Subcutaneous abdominal adipose tissue (tissue), 5 donors: ENCODE data around the gene USP5.
A peak's percentile ranks its signal among the peaks of the same experiment; 100 is the strongest.

Experiments used
- H3K27ac ChIP-seq: one replicate; pipeline ENCODE4 v1.7.0; 2013; ENCODE audit warnings: low read depth, mild to moderate bottlenecking, inconsistent platforms, low read length, moderate library complexity
- H3K27me3 ChIP-seq, 5 donors: one replicate each; pipeline ENCODE4 v1.7.0; 2013; ENCODE audit warnings: low read length in 5 of 5, inconsistent platforms in 1 of 5; ENCODE audit not compliant: control insufficient read depth in 5 of 5, insufficient read depth in 4 of 5
- H3K36me3 ChIP-seq, 5 donors: one replicate each; pipeline ENCODE4 v1.7.0; 2013; ENCODE audit warnings: low read length in 5 of 5; ENCODE audit not compliant: control insufficient read depth in 5 of 5, insufficient read depth in 5 of 5
- H3K4me1 ChIP-seq, 5 donors: one replicate each; pipeline ENCODE4 v1.7.0; 2013; ENCODE audit warnings: low read length in 5 of 5, mild to moderate bottlenecking in 3 of 5, moderate library complexity in 1 of 5; ENCODE audit not compliant: control insufficient read depth in 5 of 5, insufficient read depth in 5 of 5
- H3K4me3 ChIP-seq, 5 donors: one replicate each; pipeline ENCODE4 v1.7.0; 2013; ENCODE audit warnings: low read length in 5 of 5, low read depth in 1 of 5
- H3K9ac ChIP-seq, 5 donors: one replicate each; pipeline ENCODE4 v1.7.0; 2013; ENCODE audit warnings: low read length in 5 of 5, mild to moderate bottlenecking in 4 of 5, moderate library complexity in 3 of 5
- H3K9me3 ChIP-seq, 5 donors: one replicate each; pipeline ENCODE4 v1.7.0; 2013; ENCODE audit warnings: low read length in 5 of 5; ENCODE audit not compliant: control insufficient read depth in 5 of 5
- donor health status: healthy.
- donor health status: healthy.
- donor health status: healthy.
- donor health status: healthy.
- donor health status: healthy.

The USP5 gene

GRCh38 chr12:6850796-6851152, 1.2 kb upstream of the USP5 start:
- peaks cover 17 to 24% (median 23%) of the 10 kb centered on the region in 5 donors for H3K4me1 ChIP-seq

GRCh38 chr12:6851153-6851920, 613 bp upstream of the USP5 start, which contains the start of gene CDCA3:
CDCA3 (minus strand) TSS chr12:6851286; CDS start chr12:6850952, 334 bp downstream.
- peaks cover 0 to 18% (median 11%) of the 10 kb centered on the region in 5 donors for H3K36me3 ChIP-seq
- peak within 1 kb of the TSS; percentile 96 for H3K27ac ChIP-seq
- peaks cover 0 to 14% (median 0%) of the 10 kb centered on the region in 5 donors for H3K27me3 ChIP-seq
- peak within 1 kb of the TSS; percentile 78 to 99 (median 86) for H3K9ac ChIP-seq
- peaks cover 0 to 5% (median 0%) of the 10 kb centered on the region in 5 donors for H3K9me3 ChIP-seq
- H3K4me3 ChIP-seq, result peak within 1 kb of the TSS; percentile 94 to 100 (median 98)
- peaks cover 17 to 24% (median 23%) of the 10 kb centered on the region in 5 donors for H3K4me1 ChIP-seq

More at GRCh38 chr12:6850796-6851152, 1.2 kb upstream of the USP5 start:
- H3K27ac ChIP-seq, result peak overlapping the region; percentile 96
- H3K9me3 ChIP-seq, result peaks cover 0 to 5% (median 0%) of the 10 kb centered on the region in 5 donors
- peaks cover 0 to 14% (median 6%) of the 10 kb centered on the region in 5 donors for H3K36me3 ChIP-seq
- H3K4me3 ChIP-seq, result peak overlapping the region; percentile 85 to 100 (median 98)
- peak overlapping the region in 2 of 5 donors; percentile 71 to 99 for H3K9ac ChIP-seq
- H3K27me3 ChIP-seq, result peaks cover 0 to 14% (median 0%) of the 10 kb centered on the region in 5 donors

GRCh38 chr12:6852651-6853354, 853 bp downstream of the USP5 start:
- Histone ChIP-seq H3K9me3 (peaks cover 0 to 5% (median 0%) of the 10 kb centered on the region in 5 donors), H3K27ac (peak overlapping the region; percentile 96), H3K27me3 (peaks cover 0 to 14% (median 0%) of the 10 kb centered on the region in 5 donors), H3K4me1 (peaks cover 17 to 24% (median 23%) of the 10 kb centered on the region in 5 donors), H3K4me3 (peak overlapping the region; percentile 54 to 98 (median 98)), H3K36me3 (peaks cover 2 to 31% (median 25%) of the 10 kb centered on the region in 5 donors), H3K9ac (peak overlapping the region; percentile 28 to 99 (median 64))

- no peak overlapping the region for H3K9ac ChIP-seq
- peaks cover 17 to 24% (median 23%) of the 10 kb centered on the region in 5 donors for H3K4me1 ChIP-seq
- H3K9me3 ChIP-seq, result peaks cover 0 to 5% (median 0%) of the 10 kb centered on the region in 5 donors
- H3K36me3 ChIP-seq, result peaks cover 5 to 40% (median 33%) of the 10 kb centered on the region in 5 donors
- H3K27me3 ChIP-seq, result peaks cover 0 to 14% (median 0%) of the 10 kb centered on the region in 5 donors
- H3K4me3 ChIP-seq, result peak overlapping the region in 1 of 5 donors; percentile 98
- H3K27ac ChIP-seq, result peak overlapping the region; percentile 96
These were observed 1.7 kb downstream of the USP5 start for GRCh38 chr12:6853626-6854025.

- H3K4me1 ChIP-seq, result peaks cover 17 to 24% (median 23%) of the 10 kb centered on the region in 5 donors
- H3K27me3 ChIP-seq, result peaks cover 0 to 14% (median 0%) of the 10 kb centered on the region in 5 donors
- H3K4me3 ChIP-seq, result no peak overlapping the region
- H3K27ac ChIP-seq, result no peak overlapping the region
- H3K36me3 ChIP-seq, result peaks cover 5 to 44% (median 37%) of the 10 kb centered on the region in 5 donors
- H3K9me3 ChIP-seq, result peaks cover 0 to 5% (median 0%) of the 10 kb centered on the region in 5 donors
- H3K9ac ChIP-seq, result no peak overlapping the region
These were observed 2.1 kb downstream of the USP5 start for GRCh38 chr12:6854036-6854435.

GRCh38 chr12:6855322-6855721, 3.4 kb downstream of the USP5 start:
- peaks cover 5 to 54% (median 48%) of the 10 kb centered on the region in 5 donors for H3K36me3 ChIP-seq
- H3K4me3 ChIP-seq, result no peak overlapping the region
- no peak overlapping the region for H3K9ac ChIP-seq
- peaks cover 0 to 14% (median 0%) of the 10 kb centered on the region in 5 donors for H3K27me3 ChIP-seq
- no peak overlapping the region for H3K27ac ChIP-seq
- peaks cover 0 to 5% (median 0%) of the 10 kb centered on the region in 5 donors for H3K9me3 ChIP-seq
- H3K4me1 ChIP-seq, result peaks cover 17 to 24% (median 23%) of the 10 kb centered on the region in 5 donors

- no peak overlapping the region for H3K4me3 ChIP-seq
- no peak overlapping the region for H3K27ac ChIP-seq
- H3K9me3 ChIP-seq, result no peaks in the 10 kb centered on the region
- no peaks in the 10 kb centered on the region for H3K27me3 ChIP-seq
- H3K36me3 ChIP-seq, result peaks cover 5 to 82% (median 79%) of the 10 kb centered on the region in 5 donors
- no peak overlapping the region for H3K9ac ChIP-seq
- peaks cover 0 to 1% (median 0%) of the 10 kb centered on the region in 5 donors for H3K4me1 ChIP-seq
These were observed 6.8 kb downstream of the USP5 start for GRCh38 chr12:6858799-6859198.

- Histone ChIP-seq H3K27me3 (no peaks in the 10 kb centered on the region), H3K9me3 (no peaks in the 10 kb centered on the region), H3K9ac (no peak overlapping the region), H3K4me3 (no peak overlapping the region), H3K36me3 (peaks cover 5 to 94% (median 90%) of the 10 kb centered on the region in 5 donors), H3K4me1 (no peaks in the 10 kb centered on the region), H3K27ac (no peak overlapping the region)
These were observed 8.2 kb downstream of the USP5 start for GRCh38 chr12:6860116-6860515.

- Histone ChIP-seq H3K9ac (no peak overlapping the region), H3K9me3 (no peaks in the 10 kb centered on the region), H3K4me1 (peaks cover 0 to under 1% (median 0%) of the 10 kb centered on the region in 5 donors), H3K27me3 (no peaks in the 10 kb centered on the region), H3K4me3 (no peak overlapping the region), H3K27ac (no peak overlapping the region), H3K36me3 (peaks cover 5 to 97% (median 90%) of the 10 kb centered on the region in 5 donors)
These were observed 9.0 kb downstream of the USP5 start for GRCh38 chr12:6860942-6861341.
